GM21723 (cell line): ENCODE results near the gene CELF2.
A peak's percentile ranks its signal among the peaks of the same experiment; 100 is the strongest.

Source experiments
- ATAC-seq: cut with Tn5 transposase; IDR thresholded peaks from one replicate; pipeline ENCODE4 v1.9.1; 2021; ENCODE audit warnings: mild to moderate bottlenecking, moderate library complexity; ENCODE audit not compliant: unreplicated experiment

CELF2 gene

GRCh38 chr10:11152801-11153200, 135.1 kb downstream of the CELF2 start:
- no peak for ATAC-seq

DNA sequence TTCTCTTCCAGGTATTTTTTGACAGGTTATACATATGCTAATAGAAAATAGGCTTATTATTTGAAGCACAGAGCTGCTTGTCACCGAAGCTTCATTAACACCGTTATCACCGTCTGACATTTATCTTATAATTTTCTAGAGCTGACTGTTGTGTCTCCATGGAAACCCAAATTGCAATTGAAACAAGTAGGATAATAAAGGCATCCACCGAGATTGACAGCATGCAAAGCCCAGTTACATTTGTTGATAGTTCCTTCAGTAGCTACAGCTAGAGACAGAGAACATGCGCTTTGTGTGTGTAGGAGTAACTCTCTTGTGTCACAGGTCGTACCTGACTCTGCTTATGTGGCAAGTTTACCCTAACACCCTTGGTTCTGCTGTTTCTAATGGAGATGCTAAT, 135.6 kb downstream of the CELF2 start:
- no peak for ATAC-seq

DNA sequence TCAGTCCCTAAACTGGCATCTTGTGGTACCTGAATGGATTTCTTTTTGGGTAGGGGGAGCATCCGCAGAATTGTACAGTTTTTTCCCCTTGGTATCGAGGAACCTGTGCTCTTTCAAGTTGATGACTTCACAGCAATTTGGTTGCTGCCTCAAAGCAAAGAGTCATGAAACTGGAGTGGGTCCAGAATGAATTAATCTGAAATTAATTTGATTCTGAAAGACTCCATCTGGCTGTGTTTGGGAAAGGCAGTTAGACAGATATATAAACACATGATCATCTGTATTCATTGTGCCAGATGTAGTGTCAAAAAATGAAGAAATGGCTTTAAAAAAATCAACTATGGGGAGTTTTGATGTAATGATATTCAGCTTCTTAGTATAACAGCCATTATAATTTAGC, 136.1 kb downstream of the CELF2 start:
- ATAC-seq = no peak

- peak; percentile 55 for ATAC-seq
These were observed 136.7 kb downstream of the CELF2 start for GRCh38 chr10:11154333-11154732.

DNA sequence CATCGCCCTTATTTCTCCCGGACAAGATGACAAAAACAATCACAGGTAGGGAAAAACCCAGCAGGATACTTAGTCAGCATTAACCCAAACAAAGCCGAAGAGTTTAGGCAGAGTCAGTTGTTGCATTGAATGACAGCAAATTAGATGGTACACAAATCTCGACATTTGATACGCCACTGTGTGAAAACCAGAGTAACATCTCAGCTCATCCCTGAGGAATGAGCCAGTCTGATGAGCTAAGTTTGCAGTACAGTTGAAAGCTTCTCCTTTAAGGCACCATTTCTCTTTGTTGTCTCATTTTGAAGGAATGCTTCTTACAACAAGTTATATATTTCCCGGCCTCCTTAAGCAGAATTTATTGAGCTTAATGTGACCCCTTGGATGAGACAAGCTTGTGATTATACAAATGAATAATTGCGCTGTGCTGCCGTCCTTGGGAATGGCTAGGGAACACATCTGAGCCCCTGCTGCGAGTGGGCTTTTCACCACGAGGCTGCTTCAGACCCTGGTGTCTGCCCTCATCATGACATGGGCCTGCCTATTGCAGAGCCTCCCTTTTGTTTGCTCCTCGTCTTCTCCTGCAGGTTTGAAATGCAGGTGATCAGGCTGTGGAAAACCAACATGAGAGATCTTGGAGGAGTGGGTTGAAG, 137.3 kb downstream of the CELF2 start:
- no peak for ATAC-seq

- ATAC-seq = no peak
These were observed 138.8 kb downstream of the CELF2 start for GRCh38 chr10:11156480-11156879.

- no peak for ATAC-seq
These were observed 139.8 kb downstream of the CELF2 start for GRCh38 chr10:11157292-11158076.

- no peak for ATAC-seq
These were observed 140.4 kb downstream of the CELF2 start for GRCh38 chr10:11158080-11158479.

DNA sequence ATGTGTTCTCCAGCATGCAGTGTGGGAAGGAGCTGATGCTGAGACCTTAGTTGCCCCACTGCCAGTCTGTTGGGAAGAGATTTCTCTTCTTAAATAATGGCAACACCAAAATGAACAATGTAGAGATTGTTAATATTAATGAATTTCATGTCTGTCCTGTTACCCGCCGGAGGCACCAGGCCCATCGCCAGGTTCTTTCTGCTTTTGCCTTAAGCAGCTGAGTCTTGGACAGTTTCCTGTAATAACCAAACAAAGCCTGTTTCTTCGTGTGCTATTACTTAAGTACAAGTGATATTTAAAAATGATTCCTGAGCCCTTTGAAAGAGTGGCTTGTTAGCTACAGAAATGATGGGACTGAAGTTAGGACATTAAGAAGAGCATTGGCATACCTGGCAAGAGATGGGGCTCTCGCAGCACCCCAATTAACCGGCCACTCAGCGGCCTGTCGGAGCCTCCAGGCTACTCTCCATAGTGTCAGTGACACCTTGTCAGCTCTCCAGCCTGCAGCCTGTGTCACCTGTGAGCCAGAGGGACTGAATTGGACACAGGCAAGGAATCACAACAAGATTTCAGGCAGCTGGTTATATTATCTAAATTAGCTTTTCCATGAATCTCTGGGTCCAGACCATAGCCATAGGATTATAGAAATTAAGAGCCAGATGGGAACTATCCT, 142.0 kb downstream of the CELF2 start:
- no peak for ATAC-seq

DNA sequence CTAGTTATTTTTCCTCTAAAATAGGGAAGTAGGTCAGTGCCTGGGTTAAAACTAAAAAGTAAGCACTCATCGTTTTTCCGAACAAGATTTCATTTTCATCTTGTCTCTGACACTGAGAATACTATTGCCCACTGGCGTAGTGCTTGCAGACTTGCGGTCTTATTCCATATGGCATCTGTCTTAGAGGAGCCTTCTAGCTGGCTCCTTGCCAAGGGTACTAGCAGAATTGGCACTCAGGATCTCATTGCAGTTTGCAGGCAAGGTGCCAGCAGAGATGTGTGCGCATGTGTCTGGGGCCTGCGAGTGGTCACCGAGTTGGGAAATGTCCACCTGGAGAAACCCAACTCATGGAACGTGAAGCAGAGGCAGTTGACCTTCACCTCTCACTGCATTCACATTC, 143.4 kb downstream of the CELF2 start:
- ATAC-seq = no peak

- no peak for ATAC-seq
These were observed 144.2 kb downstream of the CELF2 start for GRCh38 chr10:11161910-11162309.

DNA sequence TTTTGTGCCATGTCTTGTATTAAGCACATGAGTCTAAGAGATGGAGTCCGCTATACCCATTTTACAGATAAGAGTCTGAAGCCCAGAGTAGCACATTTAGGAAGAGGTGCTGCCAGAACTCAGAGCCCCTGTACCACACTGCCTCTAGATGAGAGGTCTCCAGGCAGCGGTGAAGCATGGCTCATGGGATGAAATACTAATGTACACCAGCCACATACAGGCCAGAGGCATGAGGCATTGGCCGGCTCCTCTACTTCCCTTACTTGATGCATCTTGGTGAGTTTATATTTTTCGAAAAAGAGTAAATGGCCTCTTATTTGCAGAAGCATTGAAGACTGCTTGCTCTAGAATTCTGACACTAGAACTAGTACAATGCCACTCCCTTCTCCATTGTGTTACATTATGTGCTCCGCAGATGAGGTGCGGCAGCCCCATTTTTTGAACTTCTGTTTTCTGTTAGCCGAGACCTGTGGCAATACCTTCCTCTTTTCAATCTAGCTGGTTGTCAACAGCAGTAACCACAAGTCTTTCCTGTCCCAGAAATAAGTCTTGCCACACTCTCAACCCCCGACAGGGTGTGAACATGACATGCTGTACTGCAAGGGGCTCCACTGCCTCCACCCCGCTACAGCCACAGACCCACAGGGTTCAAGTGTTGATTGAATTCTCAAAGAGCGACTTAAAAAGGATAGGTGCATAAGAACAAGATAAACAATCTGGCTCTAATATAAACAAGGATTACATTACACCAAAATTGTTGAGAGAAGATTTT, 145.3 kb downstream of the CELF2 start:
- peak; percentile 75 for ATAC-seq

DNA sequence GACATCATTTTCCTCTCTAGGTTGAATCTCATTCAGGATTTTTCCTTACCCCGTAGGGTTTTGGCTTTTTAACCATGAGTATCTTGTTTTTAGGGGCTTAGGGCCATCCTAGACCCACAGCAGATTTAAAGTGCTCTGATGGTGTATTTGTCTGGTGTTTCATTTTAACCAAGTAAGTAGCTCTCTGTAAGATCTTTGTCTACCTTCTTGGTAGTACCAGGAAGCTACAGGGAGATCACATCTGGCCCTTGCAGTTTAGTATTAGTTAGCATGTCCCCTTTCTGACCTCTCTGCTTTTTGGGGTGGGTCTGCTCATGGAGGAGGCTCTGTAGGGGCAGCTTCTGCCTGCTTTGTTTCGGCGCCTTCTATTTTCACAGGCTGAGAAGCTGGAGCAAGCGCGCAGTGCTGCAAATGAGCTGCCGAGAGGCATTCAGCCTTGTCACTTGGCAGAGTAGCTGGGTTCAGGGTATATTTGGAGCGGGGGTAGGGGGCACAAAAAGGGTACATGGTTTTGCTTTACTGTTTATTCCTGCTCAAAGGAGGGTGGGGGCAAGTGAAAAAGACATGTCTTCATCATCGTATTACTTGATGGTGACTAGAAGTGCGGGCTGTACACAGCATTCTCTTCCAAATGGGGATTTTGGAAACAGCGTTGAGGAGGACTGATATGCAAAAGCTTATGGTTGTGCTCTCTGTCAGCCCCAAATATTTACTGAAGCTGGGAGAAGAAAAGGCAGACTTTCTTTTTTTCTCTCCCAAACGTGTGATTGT, 146.3 kb downstream of the CELF2 start:
- no peak for ATAC-seq

GRCh38 chr10:11164551-11164802, 146.8 kb downstream of the CELF2 start:
- no peak for ATAC-seq

- ATAC-seq = peak; percentile 27
These were observed 147.3 kb downstream of the CELF2 start for GRCh38 chr10:11164803-11165590.

DNA sequence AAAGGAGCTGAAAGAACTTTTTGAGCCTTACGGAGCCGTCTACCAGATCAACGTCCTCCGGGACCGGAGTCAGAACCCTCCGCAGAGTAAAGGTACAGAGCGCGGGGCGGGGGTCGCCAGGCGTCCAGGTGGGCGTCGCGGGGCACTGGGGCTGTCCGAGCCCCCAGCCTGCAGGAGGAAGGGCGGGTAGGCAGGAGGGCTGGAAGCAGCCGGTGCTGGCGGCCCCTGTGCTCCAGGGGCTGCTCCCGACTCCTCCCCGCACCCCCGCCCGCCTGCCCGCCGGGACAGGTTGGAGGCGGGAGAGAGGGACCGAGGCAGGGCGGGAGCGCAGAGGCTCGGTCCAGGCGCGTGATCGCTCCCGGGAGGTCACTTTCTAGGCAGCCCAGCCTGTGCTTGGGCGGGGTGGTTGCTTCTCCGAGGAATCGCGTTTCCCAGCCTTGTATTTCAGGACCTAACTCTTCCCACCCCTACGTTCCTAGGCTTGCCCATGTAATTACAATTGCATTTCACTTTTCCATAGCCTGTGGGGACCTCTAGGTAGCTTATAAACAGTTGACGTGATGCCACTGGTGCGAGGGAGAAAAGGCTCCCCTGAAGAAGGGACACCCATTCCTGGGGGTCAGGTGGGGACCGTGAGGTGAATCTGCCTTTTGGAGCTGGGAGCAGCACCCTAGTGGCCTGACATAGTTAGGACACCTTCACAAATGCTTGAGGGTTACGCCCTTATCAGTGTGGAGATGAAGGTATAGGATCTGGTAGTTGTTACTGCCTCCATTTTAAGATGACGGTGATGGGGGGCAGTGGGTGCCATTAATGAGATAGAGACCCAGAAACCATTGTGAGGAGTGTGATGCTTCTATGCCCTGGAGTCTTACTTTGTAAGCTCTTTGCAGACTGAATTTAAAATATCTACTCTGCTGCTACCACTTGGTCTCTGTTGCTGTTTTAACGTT, 148.2 kb downstream of the CELF2 start:
- ATAC-seq = peak; percentile 54

DNA sequence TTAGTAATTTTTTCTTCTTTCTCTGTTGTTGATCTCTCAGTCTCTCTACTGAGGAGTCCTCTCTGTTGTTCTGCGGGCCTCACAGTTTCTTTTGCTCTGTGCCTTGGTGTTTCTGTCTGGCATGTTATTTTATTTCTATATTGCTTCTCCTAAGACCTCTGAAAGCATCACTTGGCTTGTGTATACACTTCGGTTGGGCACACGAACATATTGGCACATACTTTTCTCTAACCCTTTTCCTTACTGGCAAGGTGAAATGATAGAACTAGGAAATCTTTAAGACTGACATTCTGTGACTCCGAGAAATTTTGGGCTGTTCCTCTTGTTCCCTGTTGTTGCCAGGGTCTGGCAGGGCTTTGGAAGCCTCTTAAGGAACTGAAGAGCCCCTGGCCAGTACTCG, 148.9 kb downstream of the CELF2 start:
- ATAC-seq = no peak

GRCh38 chr10:11167233-11167966, 149.7 kb downstream of the CELF2 start:
- no peak for ATAC-seq
